ENCODE results near the gene DTNB. TPM values are rescaled to one million over a fixed set of nuclear protein-coding genes. Genes with fewer than 3 reads are reported as not detected.
A peak's percentile ranks its signal among the peaks of the same experiment; 100 is the strongest.

Gene DTNB
- total and polyA plus RNA-seq, 2 donors (not counting 3 experiments of a cell fraction or from before 2014, with no cell fraction given), result 11.5 to 17.0 TPM

DNA sequence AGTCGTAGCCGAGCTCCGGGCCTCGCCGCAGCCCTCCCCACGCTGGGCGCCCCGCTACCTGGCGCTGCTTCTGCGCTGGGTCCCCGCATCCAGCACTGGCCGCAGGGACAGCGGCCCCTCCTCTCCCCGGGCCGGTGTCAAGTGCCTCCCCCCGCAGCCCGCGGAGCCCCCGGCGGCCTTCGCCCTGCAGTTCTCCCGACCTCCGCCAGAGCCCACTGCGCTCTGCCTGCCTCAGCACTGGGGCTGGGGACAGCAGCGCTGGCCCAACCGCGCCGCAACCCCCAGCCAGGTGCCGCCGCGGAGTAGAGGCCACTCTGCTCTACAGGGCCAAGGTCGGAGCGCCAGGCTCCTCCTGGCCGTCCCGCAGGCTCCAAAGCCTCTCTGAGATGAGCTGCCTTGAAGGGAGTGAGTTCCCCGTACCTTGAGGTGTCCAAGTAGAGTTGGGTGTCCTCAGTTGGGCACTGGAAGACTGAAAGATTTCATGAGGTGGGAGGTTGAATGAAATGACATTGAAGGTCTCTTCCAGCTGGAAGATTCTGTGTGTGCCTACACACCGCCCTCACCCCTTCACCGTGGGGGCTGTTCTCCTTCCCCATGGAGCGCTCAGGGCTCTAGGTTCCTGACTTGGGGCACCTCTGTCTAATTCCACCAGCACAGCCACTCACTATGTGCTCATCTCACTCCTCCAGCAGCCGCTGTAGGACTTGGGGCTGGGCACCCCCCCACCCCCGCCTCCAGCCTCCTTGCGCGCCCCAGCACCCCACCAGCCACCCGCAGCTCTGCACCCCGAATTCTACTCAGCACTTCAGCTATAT is 330.8 kb downstream of the DTNB start:
- Histone ChIP-seq H2AFZ (ENCODE audit: low read depth, low read length) (peak overlapping the region; percentile 43), H3K4me1 (ENCODE audit: control insufficient read depth, extremely low read depth, insufficient read depth, low read length) (no peaks in the 10 kb centered on the region), H4K20me1 (replicated peaks; ENCODE audit: control insufficient read depth, extremely low read depth, insufficient read depth, low read length) (no peaks in the 10 kb centered on the region), H3K27me3 (ENCODE audit: control insufficient read depth in 2 of 2, insufficient read depth in 2 of 2, low read length in 2 of 2) (peaks cover 0 to 5% of the 10 kb centered on the region in 2 experiments), H3K27ac (ENCODE audit: insufficient read depth, low read depth, low read length) (no peak overlapping the region), H3K36me3 (ENCODE audit: control insufficient read depth in 2 of 2, extremely low read depth in 1 of 2, insufficient read depth in 2 of 2, low read length in 2 of 2) (no peaks in the 10 kb centered on the region), H3K9me3 (replicated peaks; ENCODE audit: control insufficient read depth, insufficient read depth, low read length) (no peaks in the 10 kb centered on the region), H3K4me3 (replicated peaks in 1 of 3; ENCODE audit: insufficient read depth in 1 of 3, low read depth in 1 of 3, low read length in 3 of 3) (peak overlapping the region in 2 of 3 experiments; percentile 29 to 58), H3K79me2 (ENCODE audit: control insufficient read depth, insufficient read depth, low read length) (no peaks in the 10 kb centered on the region), H3K4me2 (ENCODE audit: insufficient read depth, low read length) (peak overlapping the region; percentile 27), H3K9ac (replicated peaks; ENCODE audit: extremely low read depth, insufficient read depth, low read length) (no peak overlapping the region), H3K9me1 (replicated peaks; ENCODE audit: control insufficient read depth, extremely low read depth, insufficient read depth, low read length) (no peaks in the 10 kb centered on the region)
- FAIRE-seq (peak; percentile 83), DNase-seq (ENCODE audit: low read depth, low spot score) (peak; percentile 88)
- POLR2A ChIA-PET, result no interaction called here
- no TSS peak for BruUV-seq (replicated peaks)
- intact Hi-C loops (cut with micrococcal nuclease), result loop anchor here (1.0 to 5.0 kb wide), 6 partner anchors 34 to 224 kb away; no protein-coding TSS in a partner anchor
- dilution Hi-C loops (cut with MboI; ENCODE audit: extremely low pct_ligation_motif_present, low sequenced_read_pairs), result no loop called here
- CTCF ChIA-PET, result interaction anchor here (0.7 to 1.4 kb wide), 6 partner anchors 19 to 322 kb away, joined by 3 to 5 read pairs (median 3); no protein-coding TSS in a partner anchor
- TF ChIP-seq, protein P1, sequence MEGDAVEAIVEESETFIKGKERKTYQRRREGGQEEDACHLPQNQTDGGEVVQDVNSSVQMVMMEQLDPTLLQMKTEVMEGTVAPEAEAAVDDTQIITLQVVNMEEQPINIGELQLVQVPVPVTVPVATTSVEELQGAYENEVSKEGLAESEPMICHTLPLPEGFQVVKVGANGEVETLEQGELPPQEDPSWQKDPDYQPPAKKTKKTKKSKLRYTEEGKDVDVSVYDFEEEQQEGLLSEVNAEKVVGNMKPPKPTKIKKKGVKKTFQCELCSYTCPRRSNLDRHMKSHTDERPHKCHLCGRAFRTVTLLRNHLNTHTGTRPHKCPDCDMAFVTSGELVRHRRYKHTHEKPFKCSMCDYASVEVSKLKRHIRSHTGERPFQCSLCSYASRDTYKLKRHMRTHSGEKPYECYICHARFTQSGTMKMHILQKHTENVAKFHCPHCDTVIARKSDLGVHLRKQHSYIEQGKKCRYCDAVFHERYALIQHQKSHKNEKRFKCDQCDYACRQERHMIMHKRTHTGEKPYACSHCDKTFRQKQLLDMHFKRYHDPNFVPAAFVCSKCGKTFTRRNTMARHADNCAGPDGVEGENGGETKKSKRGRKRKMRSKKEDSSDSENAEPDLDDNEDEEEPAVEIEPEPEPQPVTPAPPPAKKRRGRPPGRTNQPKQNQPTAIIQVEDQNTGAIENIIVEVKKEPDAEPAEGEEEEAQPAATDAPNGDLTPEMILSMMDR (IDR thresholded peaks at IDR 0.05; ENCODE audit: extremely low read depth in 1 of 2, insufficient read depth in 1 of 2, low read depth in 1 of 2, low read length in 2 of 2), result peak; percentile 93 to 95
- no peak for TF ChIP-seq GATA2 (IDR thresholded peaks at IDR 0.05; ENCODE audit: insufficient read depth, insufficient read length, low read depth, low read length)
- TF ChIP-seq POLR2AphosphoS5 (IDR thresholded peaks at IDR 0.05; ENCODE audit: insufficient read depth, low read depth, low read length), result peak; percentile 58
